Omental fat pad (tissue), 4 donors: Measurements from ENCODE around the gene FGF22. TPM values are rescaled to one million over a fixed set of nuclear protein-coding genes. Genes with fewer than 3 reads are reported as not detected.
"Not testable (repeated sequence)": the region's sequence is repeated elsewhere in the genome, so short reads cannot be mapped to it uniquely, and the experiment has no call there.

Experiments
- ATAC-seq: fragments of 150-250 bp; one replicate; pipeline ENCODE4 v1.9.1; 2016; ENCODE audit warnings: mild to moderate bottlenecking, moderate library complexity; ENCODE audit not compliant: low FRiP score
- DNase-seq: peaks from one replicate; pipeline ENCODE4 v3.0.0-alpha.2; 2019; ENCODE audit warnings: low spot score
- total RNA-seq, 4 donors: library from RNA; depleted of rRNA; stranded (reverse); fragments of >200 nt; gene quantifications; one replicate each; pipeline ENCODE4 v1.1.0, GENCODE V29; 2016
- TF ChIP-seq, protein P1 (sequence below), 3 donors: fragments of 450-650 bp; IDR thresholded peaks; one replicate each; pipeline ENCODE4 v1.5.1; 2016 to 2017; ENCODE audit warnings: antibody characterized with exemption in 3 of 3, mild to moderate bottlenecking in 3 of 3, moderate library complexity in 2 of 3

Gene FGF22
- total RNA-seq, 4 donors from 2014 or later: 0.38 TPM; not detected in 3

DNA sequence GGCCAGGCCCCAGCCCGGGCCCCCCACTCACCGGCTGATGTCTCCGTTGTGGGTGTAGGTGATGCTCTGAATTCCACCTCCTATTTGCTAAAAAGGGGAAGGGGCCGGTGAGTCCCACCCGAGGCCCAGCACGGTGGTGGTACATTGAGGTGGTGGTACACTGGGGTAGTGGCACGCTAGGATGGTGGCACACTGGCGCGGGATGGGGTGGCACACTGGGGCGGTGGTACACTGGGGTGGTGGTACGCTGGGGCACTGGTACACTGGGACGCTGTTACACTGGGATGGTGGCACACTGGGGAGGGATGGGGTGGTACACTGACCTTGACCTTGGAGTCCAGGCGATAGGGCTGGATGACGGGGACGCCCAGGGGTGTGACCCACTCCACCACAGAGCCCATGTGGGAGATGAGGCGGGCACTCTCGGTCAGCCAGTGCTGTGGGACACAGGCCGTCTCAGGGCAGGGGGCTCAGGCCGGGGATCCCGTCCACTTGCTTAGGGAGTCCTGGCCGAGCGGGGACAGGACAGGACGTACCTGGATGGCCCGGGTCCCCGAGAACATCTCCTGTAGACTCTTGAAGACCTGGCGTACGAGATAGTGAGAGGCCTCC, 20.9 kb upstream of the FGF22 start:
- no peak for DNase-seq
- no peak for ATAC-seq

DNA sequence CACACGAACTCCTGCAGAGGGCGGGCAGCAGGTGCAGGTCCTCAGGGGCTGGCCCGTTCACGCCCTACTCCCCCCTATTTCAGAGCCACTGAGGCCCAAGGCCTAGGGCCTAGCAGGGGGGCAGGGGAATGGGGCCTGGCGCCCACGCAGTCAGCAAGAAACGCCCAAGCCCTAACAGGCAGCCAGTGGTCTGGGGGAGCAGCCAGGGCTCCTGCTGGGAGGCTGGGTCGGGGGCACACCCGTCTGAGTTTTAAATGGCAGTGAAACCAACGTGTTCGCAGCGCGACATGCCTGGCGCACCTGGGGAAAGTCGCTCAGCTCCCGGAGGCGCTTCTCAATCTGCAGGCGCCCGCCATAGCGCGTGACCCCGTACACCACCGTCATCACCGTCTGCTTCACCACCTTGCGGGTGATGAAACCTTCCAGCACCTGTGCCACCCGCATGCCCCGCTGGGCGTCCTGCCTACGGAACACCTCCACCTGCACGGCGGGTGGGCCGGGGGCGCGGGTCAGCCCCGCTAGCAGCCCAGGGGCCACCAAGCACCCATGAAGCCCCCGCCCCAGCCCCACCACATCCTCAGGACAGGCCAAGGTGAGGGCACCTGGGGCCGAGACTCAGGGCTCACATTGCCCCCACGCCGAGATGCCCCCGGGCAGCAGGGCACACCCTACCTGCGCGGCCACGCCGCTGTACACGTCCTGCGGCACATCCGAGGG, 20.2 kb upstream of the FGF22 start:
- no peak for DNase-seq
- TF ChIP-seq, protein P1, sequence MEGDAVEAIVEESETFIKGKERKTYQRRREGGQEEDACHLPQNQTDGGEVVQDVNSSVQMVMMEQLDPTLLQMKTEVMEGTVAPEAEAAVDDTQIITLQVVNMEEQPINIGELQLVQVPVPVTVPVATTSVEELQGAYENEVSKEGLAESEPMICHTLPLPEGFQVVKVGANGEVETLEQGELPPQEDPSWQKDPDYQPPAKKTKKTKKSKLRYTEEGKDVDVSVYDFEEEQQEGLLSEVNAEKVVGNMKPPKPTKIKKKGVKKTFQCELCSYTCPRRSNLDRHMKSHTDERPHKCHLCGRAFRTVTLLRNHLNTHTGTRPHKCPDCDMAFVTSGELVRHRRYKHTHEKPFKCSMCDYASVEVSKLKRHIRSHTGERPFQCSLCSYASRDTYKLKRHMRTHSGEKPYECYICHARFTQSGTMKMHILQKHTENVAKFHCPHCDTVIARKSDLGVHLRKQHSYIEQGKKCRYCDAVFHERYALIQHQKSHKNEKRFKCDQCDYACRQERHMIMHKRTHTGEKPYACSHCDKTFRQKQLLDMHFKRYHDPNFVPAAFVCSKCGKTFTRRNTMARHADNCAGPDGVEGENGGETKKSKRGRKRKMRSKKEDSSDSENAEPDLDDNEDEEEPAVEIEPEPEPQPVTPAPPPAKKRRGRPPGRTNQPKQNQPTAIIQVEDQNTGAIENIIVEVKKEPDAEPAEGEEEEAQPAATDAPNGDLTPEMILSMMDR (IDR thresholded peaks at IDR 0.05): no peak
- no peak for ATAC-seq

More for the DNA sequence above, 20.9 kb upstream of the FGF22 start:
- TF ChIP-seq, protein P1 (IDR thresholded peaks at IDR 0.05): no peak

DNA sequence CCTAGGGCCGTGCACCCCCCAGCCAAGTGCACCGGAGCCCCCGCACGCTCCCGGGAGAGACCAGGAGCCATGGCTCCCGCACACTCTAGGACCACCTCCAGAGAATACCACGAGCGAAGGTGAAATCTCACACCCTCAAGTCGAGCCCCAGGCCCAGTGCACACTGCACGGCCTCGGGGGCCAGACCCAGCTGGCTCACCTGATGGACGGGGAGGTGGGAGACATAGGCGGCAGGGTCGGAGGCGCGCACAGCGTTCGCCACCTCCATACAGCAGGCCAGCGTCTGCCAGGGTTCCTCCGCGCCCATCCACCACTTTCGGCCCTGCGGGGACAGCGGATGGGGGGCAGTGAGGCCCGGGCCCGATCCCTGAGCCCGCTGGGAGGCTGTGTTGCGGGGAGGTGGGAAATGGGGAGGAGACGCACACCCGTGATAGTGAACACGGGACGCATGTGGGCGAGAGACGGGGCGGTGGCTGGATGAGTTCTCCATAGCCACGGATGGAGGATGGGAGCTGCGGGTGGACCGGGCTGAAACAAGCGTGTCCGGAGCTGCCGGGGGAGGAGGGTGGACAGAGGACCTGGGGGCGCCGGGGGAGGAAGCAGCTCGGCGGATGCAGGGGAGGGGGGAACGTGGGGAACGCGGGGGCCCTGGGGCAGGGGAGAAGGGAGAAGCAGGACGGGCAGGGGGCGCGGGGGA, 19.4 kb upstream of the FGF22 start:
- DNase-seq (no peak), ATAC-seq (no peak)
- TF ChIP-seq, protein P1 (IDR thresholded peaks at IDR 0.05): no peak

DNA sequence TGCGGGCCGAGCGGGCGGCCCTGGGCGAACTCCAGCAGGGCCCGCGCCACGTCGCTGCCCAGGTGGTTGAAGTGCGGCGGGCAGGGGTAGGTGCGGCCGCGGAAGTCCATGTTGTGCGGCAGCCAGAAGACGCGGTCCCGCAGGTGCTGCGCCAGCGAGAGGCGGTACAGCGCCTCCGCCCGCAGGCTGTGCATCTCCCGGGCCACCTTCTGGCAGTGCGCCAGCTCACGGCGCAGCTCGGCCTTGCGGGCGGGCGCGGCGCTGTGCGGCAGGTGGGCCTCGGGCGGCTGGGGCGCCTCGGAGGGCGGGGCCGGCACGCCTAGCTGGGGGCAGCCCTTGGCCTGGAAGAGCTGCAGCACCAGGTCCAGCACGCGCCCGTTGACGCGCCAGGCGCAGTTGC, 18.5 kb upstream of the FGF22 start:
- not testable (repeated sequence) for ATAC-seq, DNase-seq

DNA sequence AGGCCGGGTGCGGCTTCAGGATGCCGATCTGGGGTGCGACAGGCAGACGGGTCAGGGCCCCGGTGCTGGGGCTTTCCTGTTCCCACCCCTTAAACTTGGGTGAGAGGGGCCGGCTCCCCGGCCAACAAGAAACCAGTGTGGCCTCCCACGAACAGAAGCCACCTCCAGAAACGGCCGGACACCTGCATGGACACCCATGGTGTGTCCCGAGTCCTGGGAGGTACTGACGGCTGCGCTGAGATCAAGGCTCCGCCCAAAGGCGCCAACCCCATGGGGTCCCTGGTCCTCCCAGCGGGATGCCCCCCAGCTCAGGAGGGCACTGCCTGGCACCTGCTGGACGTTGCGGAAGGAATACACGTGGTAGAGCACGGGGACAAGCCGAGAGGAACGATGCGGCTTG, 17.9 kb upstream of the FGF22 start:
- TF ChIP-seq, protein P1 (IDR thresholded peaks at IDR 0.05): no peak
- ATAC-seq: no peak
- DNase-seq: no peak

DNA sequence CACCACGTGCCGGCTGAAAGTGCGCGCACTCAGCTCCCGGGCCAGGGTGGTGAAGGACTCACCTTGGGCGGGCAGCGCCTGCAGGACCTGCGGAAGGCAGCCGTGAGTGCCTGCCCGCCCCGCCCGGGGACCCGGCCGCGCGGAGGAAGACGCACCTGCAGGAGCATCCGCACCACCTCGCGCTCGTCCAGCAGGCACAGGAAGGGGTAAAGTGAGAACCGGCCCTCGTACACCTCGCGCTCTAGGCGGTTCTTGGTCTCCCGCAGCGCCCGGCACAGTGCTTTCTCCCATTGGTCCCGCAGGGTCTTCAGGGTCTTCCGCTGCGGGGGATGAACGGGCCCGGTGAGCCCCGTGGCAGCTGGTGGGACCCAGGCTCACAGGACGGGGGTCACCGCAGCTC, 17.0 kb upstream of the FGF22 start:
- ATAC-seq: no peak
- no peak for DNase-seq
- TF ChIP-seq, protein P1 (IDR thresholded peaks at IDR 0.05): no peak

DNA sequence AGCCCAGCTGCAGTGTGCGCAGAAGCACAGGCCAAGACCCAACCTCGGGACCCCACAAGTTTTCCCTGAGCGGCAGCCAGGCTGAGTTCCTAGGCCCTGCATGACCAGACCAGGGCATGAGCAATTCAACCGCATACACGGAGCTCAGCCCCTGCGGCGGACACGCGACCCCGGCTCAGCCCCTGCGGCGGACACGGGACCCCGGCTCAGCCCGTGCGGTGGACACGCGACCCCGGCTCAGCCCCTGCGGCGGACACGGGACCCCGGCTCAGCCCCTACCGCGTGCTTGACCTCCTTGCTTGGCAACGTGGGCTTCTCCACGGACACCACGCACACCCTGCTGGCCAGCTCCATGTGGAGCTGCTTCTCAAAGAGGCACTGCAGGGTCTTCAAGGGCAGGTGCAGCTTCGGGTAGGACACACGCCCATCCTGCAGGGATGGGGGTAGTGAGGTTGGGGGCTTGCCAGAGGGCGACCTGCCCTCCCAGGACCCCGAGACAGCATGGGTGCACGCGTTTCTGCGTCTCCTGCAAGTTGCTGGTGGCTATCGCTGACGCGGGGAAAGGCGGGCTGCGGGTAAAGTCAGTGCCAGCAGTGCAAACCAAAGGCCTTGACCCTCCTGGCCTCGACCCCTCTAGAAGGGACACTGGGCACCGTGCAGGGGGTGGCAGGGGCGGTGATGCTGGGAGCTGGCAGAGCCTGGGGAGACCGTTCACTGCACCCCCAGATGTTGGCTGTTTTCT, 16.3 kb upstream of the FGF22 start:
- TF ChIP-seq, protein P1 (IDR thresholded peaks at IDR 0.05): no peak
- ATAC-seq (no peak), DNase-seq (no peak)
